A673 (cell line): ENCODE results near the gene SDR9C7. TPM values are rescaled to one million over a fixed set of nuclear protein-coding genes. Genes with fewer than 3 reads are reported as not detected.
A peak's percentile ranks its signal among the peaks of the same experiment; 100 is the strongest.
"Not testable (repeated sequence)": the region's sequence is repeated elsewhere in the genome, so short reads cannot be mapped to it uniquely, and the experiment has no call there.

Experiments
- BruUV-seq: library from RNA; stranded (reverse); fragments of 400-500 nt; replicated peaks from 2 replicates; lab custom pipeline; 2021; lab: Mats Ljungman, UMichigan
- CTCF ChIA-PET: fragments of 300-600 bp; sonication (Branson Sonifier 250); formaldehyde crosslinking; loops from one replicate; lab custom pipeline; 2022; ENCODE audit warnings: antibody characterized with exemption; lab: Charles Lee
- POLR2A ChIA-PET: fragments of 300-600 bp; sonication (Branson Sonifier 250); formaldehyde crosslinking; loops from one replicate; lab custom pipeline; 2022; ENCODE audit warnings: antibody characterized with exemption; ENCODE audit not compliant: low non-redundant PET; lab: Charles Lee
- DNase-seq: peaks from one replicate; pipeline ENCODE4 v3.0.0-alpha.2; 2015; ENCODE audit warnings: low spot score
- H3K27ac ChIP-seq: fragments of 200-600 bp; sonication (generic); 2 replicates; pipeline ENCODE4 v1.5.1; 2016; ENCODE audit warnings: mixed run types, low read depth, mild to moderate bottlenecking, mixed read lengths, antibody characterized with exemption, low read length; ENCODE audit not compliant: poor library complexity, severe bottlenecking
- H3K27me3 ChIP-seq: fragments of 200-600 bp; sonication (generic); replicated peaks from 2 replicates; pipeline ENCODE4 v1.6.1; 2017; ENCODE audit warnings: mixed run types, low read depth, mild to moderate bottlenecking, mixed read lengths, antibody characterized with exemption, low read length; ENCODE audit not compliant: insufficient read depth, poor library complexity
- H3K36me3 ChIP-seq: fragments of 200-600 bp; sonication (generic); 2 replicates; pipeline ENCODE4 v1.6.1; 2016; ENCODE audit warnings: mixed run types, mild to moderate bottlenecking, mixed read lengths, antibody characterized with exemption, low read length; ENCODE audit not compliant: insufficient read depth, poor library complexity, severe bottlenecking
- H3K4me1 ChIP-seq: fragments of 200-600 bp; sonication (generic); 2 replicates; pipeline ENCODE4 v1.6.1; 2017; ENCODE audit warnings: mixed run types, mild to moderate bottlenecking, mixed read lengths, antibody characterized with exemption, low read length; ENCODE audit not compliant: insufficient read depth, poor library complexity, severe bottlenecking
- H3K4me3 ChIP-seq: fragments of 200-600 bp; sonication (generic); 2 replicates; pipeline ENCODE4 v1.5.1; 2016; ENCODE audit warnings: low read depth, mixed run types, mild to moderate bottlenecking, mixed read lengths, low read length; ENCODE audit not compliant: poor library complexity, severe bottlenecking
- H3K9me3 ChIP-seq: fragments of 200-600 bp; sonication (generic); 2 replicates; pipeline ENCODE4 v1.6.1; 2016; ENCODE audit warnings: mixed run types, low read depth, mild to moderate bottlenecking, mixed read lengths, antibody characterized with exemption, low read length; ENCODE audit not compliant: poor library complexity, severe bottlenecking
- CTCF ChIP-seq: fragments of 300-800, 200-600 bp; sonication (generic); conservative IDR thresholded peaks from 2 replicates; pipeline ENCODE4 v1.5.1; 2017; ENCODE audit warnings: low read depth, mild to moderate bottlenecking, antibody characterized with exemption, low read length, moderate library complexity, mixed read lengths
- EZH2 ChIP-seq: fragments of 200-600 bp; sonication (generic); IDR thresholded peaks from 2 replicates; pipeline ENCODE4 v1.6.1; 2017; ENCODE audit warnings: borderline replicate concordance, low read depth, mild to moderate bottlenecking, mixed read lengths, antibody characterized with exemption, low read length; ENCODE audit not compliant: poor library complexity, severe bottlenecking
- intact Hi-C: fragments of 100-400 bp; cut with micrococcal nuclease; formaldehyde crosslinking; loops from one replicate; pipeline ENCODE4 v1.10.0; 2022; ENCODE audit not compliant: unreplicated experiment
- total RNA-seq: library from RNA; stranded (reverse); gene quantifications from 2 replicates; pipeline ENCODE4 v1.2.3, GENCODE V29; 2021

The SDR9C7 gene
- total RNA-seq, 1 experiment from 2014 or later: not detected

DNA sequence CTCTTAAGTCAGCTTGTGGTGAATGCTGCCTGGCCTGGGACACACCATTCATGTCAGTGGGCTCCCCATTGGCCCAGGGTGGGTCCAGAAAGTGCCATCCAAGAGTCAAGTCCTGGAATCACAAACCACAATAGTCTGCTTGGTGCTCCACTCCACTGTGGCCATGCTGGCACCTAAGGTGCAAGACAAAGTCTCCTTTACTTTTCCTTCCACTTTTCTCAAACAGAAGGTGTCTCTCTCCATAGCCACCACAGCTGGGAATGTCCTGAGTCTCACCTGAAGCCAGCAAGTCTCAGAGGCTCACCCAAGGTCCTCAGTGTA lies 14.2 kb upstream of the SDR9C7 start:
- intact Hi-C loops: no loop called here
- H3K9me3 ChIP-seq: no peaks in the 10 kb centered on the region
- H3K27ac ChIP-seq: no peak overlapping the region
- no peaks in the 10 kb centered on the region for H3K4me1 ChIP-seq
- H3K27me3 ChIP-seq: no peaks in the 10 kb centered on the region
- POLR2A ChIA-PET: no interaction called here
- H3K4me3 ChIP-seq: no peak overlapping the region
- no peak for TF ChIP-seq EZH2
- no peak for TF ChIP-seq CTCF
- CTCF ChIA-PET: no interaction called here
- no peak for DNase-seq
- H3K36me3 ChIP-seq: no peaks in the 10 kb centered on the region
- no TSS peak for BruUV-seq

DNA sequence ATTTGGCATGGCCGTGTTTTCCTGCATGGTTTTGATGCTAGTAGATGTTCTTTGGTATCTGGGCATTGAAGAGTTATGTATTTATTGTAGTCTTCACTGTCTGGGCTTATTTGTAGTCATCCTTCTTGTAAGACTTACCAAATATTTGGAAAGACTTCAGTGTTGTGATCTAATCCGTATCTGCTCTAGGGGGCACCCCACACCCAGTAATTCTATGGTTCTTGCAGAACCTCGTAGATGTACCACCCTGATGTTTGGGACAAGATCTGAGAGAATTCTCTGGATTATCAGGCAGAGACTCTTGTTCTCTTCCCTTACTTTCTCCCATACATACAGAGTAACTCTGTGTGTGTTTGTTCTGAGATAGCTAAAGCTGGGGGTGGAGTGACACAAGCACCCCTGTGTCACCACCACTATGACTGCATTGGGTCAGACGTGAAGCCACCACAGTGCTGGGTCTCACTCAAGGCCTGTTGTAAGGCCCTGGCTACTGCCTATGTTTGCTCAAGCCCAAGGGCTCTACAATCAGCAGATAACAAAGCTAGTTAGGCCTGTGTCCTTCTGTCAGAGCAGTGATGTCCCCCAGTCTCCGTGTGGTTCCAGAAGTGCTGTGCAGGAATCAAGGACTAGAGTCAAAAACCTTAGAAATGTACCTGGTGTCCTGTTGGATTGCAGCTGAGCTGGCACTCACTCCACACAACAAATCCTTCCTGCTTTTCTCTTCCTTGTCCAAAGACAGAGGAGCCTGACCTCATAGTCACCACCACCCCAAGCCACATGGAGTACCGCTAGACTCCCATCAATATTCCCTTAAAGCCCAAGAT lies 13.6 kb upstream of the SDR9C7 start:
- H3K4me1 ChIP-seq: no peaks in the 10 kb centered on the region
- H3K9me3 ChIP-seq: no peaks in the 10 kb centered on the region
- no peak for DNase-seq
- H3K27me3 ChIP-seq: no peaks in the 10 kb centered on the region
- ChIA-PET CTCF (no interaction called here), POLR2A (no interaction called here)
- TF ChIP-seq CTCF (0 out of 2 replicates have a peak, but pooled peaks have one; percentile 22), EZH2 (no peak)
- H3K4me3 ChIP-seq: no peak overlapping the region
- no TSS peak for BruUV-seq
- H3K36me3 ChIP-seq: no peaks in the 10 kb centered on the region
- intact Hi-C loops: no loop called here
- H3K27ac ChIP-seq: no peak overlapping the region

- no peaks in the 10 kb centered on the region for H3K36me3 ChIP-seq
- no peaks in the 10 kb centered on the region for H3K27me3 ChIP-seq
- intact Hi-C loops: no loop called here
- CTCF ChIA-PET: no interaction called here
- POLR2A ChIA-PET: no interaction called here
- BruUV-seq: no TSS peak
- no peak overlapping the region for H3K27ac ChIP-seq
- H3K4me3 ChIP-seq: no peak overlapping the region
- no peak for DNase-seq
- peaks cover 7% of the 10 kb centered on the region for H3K4me1 ChIP-seq
- TF ChIP-seq EZH2 (no peak), CTCF (no peak)
- H3K9me3 ChIP-seq: no peaks in the 10 kb centered on the region
These were observed 9.7 kb upstream of the SDR9C7 start for GRCh38 chr12:56943878-56944277.

DNA sequence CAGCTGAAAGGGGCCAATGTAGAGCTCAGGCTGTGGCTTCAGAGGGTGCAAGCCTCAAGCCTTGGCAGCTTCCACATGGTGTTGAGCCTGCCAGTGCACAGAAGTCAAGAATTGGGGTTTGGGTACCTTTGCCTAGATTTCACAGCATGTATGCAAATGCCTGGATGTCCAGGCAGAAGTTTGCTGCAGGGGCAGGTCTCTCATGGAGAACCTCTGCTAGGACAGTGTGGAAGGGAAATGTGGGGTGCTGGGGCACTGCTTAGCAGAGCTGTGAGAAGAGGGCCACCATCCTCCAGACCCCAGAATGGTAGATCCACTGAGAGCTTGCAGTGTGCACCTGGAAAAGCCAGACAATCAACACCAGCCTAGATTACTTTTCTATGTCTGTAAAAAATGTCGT lies 9.2 kb upstream of the SDR9C7 start:
- CTCF ChIA-PET, H3K4me3 ChIP-seq, H3K9me3 ChIP-seq, H3K27me3 ChIP-seq, H3K27ac ChIP-seq, DNase-seq, H3K4me1 ChIP-seq, BruUV-seq, intact Hi-C loops, POLR2A ChIA-PET, H3K36me3 ChIP-seq: not testable (repeated sequence)
